Sigmoid colon (tissue), 4 donors: ENCODE data around the gene SIRT2.

Experiments used
- EP300 ChIP-seq, 4 donors: sonication (generic); formaldehyde crosslinking; IDR thresholded peaks; one replicate each; pipeline ENCODE4 v1.6.1; 2017; ENCODE audit warnings: antibody characterized with exemption in 4 of 4
- POLR2A ChIP-seq, 2 donors: fragments of 450-650 bp; IDR thresholded peaks; one replicate each; pipeline ENCODE4 v1.6.1; 2016; ENCODE audit warnings: antibody characterized with exemption in 2 of 2, mild to moderate bottlenecking in 2 of 2, moderate library complexity in 2 of 2
- POLR2AphosphoS5 ChIP-seq, 4 donors: sonication (generic); formaldehyde crosslinking; IDR thresholded peaks; one replicate each; pipeline ENCODE4 v1.6.1; 2017; ENCODE audit warnings: antibody characterized with exemption in 4 of 4
- TF ChIP-seq, protein P1 (sequence below), 4 experiments: fragments of 450-650 bp in 3 of 4; fragments of 200-600 bp in 1 of 4; IDR thresholded peaks; one replicate each; pipeline ENCODE4 v1.5.1; 2016 to 2019; ENCODE audit warnings: antibody characterized with exemption in 4 of 4, mild to moderate bottlenecking in 3 of 4, moderate library complexity in 2 of 4

DNA sequence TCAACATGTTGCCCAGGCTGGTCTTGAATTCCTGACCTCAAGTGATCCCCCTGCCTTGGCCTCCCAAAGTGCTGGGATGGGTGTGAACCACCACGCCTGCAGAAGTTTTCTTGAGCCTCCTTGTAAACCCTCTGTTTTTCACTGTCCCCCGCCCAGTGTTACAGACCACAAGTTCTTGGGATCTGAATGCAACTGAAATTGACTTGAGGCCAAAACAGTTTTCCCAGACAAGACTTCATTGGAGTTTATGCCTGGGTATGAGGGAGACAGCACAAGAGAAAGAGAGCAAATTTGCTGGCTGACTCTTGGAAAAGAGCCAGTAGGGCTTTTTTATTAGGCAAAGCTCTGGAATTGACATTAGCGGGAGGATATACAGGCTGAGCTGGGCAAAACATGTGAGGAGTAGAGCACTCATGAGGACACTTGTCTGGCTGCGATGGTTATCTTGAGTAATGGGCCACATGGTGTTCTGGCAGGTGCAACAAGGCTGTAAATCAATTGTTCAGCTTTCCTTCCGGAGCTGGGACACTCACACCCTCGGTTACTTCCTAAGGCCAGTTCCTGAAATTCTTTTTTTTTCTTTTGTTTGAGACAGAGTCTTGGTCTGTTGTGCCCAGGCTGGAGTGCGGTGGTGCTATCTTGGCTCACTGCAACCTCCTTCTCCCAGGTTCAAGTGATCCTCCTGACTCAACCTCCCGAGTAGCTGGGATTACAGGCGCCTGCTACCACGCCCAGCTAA lies 36.9 kb downstream of the SIRT2 start:
- TF ChIP-seq, protein P1, sequence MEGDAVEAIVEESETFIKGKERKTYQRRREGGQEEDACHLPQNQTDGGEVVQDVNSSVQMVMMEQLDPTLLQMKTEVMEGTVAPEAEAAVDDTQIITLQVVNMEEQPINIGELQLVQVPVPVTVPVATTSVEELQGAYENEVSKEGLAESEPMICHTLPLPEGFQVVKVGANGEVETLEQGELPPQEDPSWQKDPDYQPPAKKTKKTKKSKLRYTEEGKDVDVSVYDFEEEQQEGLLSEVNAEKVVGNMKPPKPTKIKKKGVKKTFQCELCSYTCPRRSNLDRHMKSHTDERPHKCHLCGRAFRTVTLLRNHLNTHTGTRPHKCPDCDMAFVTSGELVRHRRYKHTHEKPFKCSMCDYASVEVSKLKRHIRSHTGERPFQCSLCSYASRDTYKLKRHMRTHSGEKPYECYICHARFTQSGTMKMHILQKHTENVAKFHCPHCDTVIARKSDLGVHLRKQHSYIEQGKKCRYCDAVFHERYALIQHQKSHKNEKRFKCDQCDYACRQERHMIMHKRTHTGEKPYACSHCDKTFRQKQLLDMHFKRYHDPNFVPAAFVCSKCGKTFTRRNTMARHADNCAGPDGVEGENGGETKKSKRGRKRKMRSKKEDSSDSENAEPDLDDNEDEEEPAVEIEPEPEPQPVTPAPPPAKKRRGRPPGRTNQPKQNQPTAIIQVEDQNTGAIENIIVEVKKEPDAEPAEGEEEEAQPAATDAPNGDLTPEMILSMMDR (IDR thresholded peaks at IDR 0.05): no peak
- TF ChIP-seq POLR2AphosphoS5 (IDR thresholded peaks at IDR 0.05) (peak; percentile 88 to 94 (median 92)), POLR2A (IDR thresholded peaks at IDR 0.05) (no peak), EP300 (IDR thresholded peaks at IDR 0.05) (peak in 3 of 4 donors; percentile 74 to 86 (median 74))
